Left kidney (tissue), 2 donors: ENCODE measurements around the gene BMP2K. TPM values are rescaled to one million over a fixed set of nuclear protein-coding genes. Genes with fewer than 3 reads are reported as not detected.
"Not testable (repeated sequence)": the region's sequence is repeated elsewhere in the genome, so short reads cannot be mapped to it uniquely, and the experiment has no call there.

Experiments
- DNase-seq: peaks from one replicate; pipeline ENCODE4 v3.0.0-alpha.2; 2013
- polyA plus RNA-seq: library from polyadenylated mRNA; unstranded; fragments of 120-200 nt; gene quantifications from one replicate; pipeline ENCODE4 v1.2.1, GENCODE V29; 2013; ENCODE audit not compliant: insufficient read length

BMP2K gene
- polyA plus RNA-seq, 1 donor, result 36.3 TPM

GRCh38 chr4:78788007-78788889, 12.1 kb downstream of the BMP2K start:
- DNase-seq, result no peak

- DNase-seq, result not testable (repeated sequence)
Measured at GRCh38 chr4:78795594-78796416, 19.7 kb downstream of the BMP2K start.

GRCh38 chr4:78796526-78796925, 20.4 kb downstream of the BMP2K start:
- no peak for DNase-seq

GRCh38 chr4:78797777-78798284, 21.7 kb downstream of the BMP2K start:
- DNase-seq, result no peak

- DNase-seq, result no peak
Measured at GRCh38 chr4:78799551-78800495, 23.7 kb downstream of the BMP2K start.

- DNase-seq, result no peak
Measured at GRCh38 chr4:78800965-78801364, 24.8 kb downstream of the BMP2K start.

- no peak for DNase-seq
Measured at GRCh38 chr4:78803983-78804382, 27.8 kb downstream of the BMP2K start.

GRCh38 chr4:78806943-78807460, 30.9 kb downstream of the BMP2K start:
- DNase-seq, result no peak

GRCh38 chr4:78809295-78809694, 33.1 kb downstream of the BMP2K start:
- no peak for DNase-seq

GRCh38 chr4:78809928-78810835, 34.0 kb downstream of the BMP2K start:
- DNase-seq, result no peak

- no peak for DNase-seq
Measured at GRCh38 chr4:78811034-78811433, 34.9 kb downstream of the BMP2K start.

GRCh38 chr4:78818530-78819079, 42.5 kb downstream of the BMP2K start:
- no peak for DNase-seq

GRCh38 chr4:78824001-78824400, 47.9 kb downstream of the BMP2K start:
- DNase-seq, result no peak

GRCh38 chr4:78827191-78827590, 51.0 kb downstream of the BMP2K start:
- DNase-seq, result no peak

- DNase-seq, result no peak
Measured at GRCh38 chr4:78829296-78829695, 53.1 kb downstream of the BMP2K start.

GRCh38 chr4:78839676-78840075, 63.5 kb downstream of the BMP2K start:
- not testable (repeated sequence) for DNase-seq

GRCh38 chr4:78840286-78840685, 64.1 kb downstream of the BMP2K start:
- not testable (repeated sequence) for DNase-seq

- DNase-seq, result no peak
Measured at GRCh38 chr4:78845472-78845871, 69.3 kb downstream of the BMP2K start.

- no peak for DNase-seq
Measured at GRCh38 chr4:78846258-78846657, 70.1 kb downstream of the BMP2K start.

GRCh38 chr4:78862314-78862737, 86.2 kb downstream of the BMP2K start:
- DNase-seq, result no peak
